ENCODE measurements around the gene ATG14.

Gene ATG14

DNA sequence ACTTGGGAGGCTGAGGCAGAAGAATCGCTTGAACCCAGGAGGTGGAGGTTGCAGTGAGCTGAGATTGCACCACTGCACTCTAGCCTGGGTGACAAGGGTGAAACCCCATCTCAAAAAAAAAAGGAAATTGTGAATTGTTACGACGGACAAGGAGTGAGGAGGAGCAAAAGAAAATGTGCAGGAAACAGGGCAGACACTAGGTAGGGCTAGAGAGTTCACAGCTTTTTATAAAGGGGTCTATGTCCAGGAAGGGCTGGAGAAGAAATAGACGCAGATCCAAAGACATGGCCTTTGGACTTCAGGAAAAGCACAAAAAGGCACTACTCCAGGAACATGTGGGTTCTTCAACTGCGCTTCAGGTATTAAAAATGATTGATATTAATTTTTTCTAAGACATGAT is 34.4 kb downstream of the ATG14 start:
- in situ Hi-C loops (cut with HindIII; ENCODE audit: low sequenced_read_pairs) = no loop called here
- TF ChIP-seq, protein P1, sequence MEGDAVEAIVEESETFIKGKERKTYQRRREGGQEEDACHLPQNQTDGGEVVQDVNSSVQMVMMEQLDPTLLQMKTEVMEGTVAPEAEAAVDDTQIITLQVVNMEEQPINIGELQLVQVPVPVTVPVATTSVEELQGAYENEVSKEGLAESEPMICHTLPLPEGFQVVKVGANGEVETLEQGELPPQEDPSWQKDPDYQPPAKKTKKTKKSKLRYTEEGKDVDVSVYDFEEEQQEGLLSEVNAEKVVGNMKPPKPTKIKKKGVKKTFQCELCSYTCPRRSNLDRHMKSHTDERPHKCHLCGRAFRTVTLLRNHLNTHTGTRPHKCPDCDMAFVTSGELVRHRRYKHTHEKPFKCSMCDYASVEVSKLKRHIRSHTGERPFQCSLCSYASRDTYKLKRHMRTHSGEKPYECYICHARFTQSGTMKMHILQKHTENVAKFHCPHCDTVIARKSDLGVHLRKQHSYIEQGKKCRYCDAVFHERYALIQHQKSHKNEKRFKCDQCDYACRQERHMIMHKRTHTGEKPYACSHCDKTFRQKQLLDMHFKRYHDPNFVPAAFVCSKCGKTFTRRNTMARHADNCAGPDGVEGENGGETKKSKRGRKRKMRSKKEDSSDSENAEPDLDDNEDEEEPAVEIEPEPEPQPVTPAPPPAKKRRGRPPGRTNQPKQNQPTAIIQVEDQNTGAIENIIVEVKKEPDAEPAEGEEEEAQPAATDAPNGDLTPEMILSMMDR (IDR thresholded peaks at IDR 0.05; ENCODE audit: low read depth, low read length, missing control alignments) = no peak
- no peak for DNase-seq (ENCODE audit: low read depth)
- no peak overlapping the region for H3K4me3 ChIP-seq (ENCODE audit: low read depth, low read length)

DNA sequence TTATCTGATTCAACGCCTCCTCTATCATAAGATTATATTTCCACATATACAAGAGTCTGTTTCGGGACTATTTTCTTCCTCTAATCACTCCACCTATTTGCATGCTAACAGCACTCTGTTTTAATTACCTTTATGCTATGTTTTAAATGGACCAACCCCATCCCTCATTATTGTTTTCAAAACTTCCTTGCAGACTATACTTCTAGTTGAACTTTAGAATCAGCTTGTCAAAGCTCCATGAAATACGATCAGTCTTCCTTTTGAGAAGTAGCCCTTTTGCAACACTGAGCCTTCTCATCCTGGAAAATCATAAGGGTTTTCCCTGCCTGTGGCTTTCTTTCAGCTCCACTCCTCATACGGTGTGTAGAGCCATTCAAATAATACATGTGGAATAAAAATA is 36.9 kb downstream of the ATG14 start:
- in situ Hi-C loops (cut with HindIII; ENCODE audit: low sequenced_read_pairs) = no loop called here
- TF ChIP-seq, protein P1 (IDR thresholded peaks at IDR 0.05; ENCODE audit: low read depth, low read length, missing control alignments) = no peak
- no peak for DNase-seq (ENCODE audit: low read depth)
- H3K4me3 ChIP-seq (ENCODE audit: low read depth, low read length) = no peak overlapping the region

DNA sequence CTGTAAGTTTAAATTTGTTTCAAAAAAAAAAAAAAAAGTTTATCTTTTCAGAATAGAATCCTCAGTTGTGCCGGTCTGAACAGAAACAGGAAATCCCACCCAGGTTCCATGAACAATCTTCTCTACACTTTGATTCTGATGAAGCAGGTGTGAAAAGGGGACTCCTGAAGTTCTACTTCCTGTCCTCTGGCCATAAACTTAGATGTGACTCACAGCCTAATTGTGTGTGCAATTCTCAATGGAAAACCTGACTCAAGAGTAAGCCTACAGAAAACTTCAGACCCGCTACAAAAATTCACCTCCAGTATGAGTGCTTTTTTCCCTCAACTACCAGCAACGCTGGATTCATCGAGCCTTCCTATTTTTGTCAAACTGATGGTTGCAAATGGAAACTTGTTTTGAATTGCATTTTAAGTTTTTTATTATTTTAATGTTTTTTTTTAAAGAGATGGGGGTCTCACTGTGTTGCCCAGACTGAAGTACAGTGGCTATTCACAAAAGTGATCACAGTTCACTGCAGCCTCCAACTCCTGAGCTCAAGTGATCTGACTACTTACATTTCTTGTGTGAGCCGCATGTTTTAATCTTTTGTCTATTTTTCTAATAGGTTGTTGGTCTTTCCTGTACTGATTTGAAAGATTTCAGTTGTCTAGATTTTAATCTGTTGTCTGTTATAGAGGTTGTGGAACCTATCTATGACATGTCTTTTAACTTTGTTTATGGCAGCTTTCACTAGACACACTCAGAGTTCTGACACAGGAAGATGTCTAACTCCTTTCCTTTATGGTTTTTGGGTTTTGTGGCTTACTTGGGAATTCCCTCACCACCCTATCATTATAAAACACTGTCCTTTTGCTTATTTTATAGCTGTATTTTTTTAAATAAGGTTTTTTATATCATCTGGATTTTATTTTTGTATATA is 37.6 kb downstream of the ATG14 start:
- H3K4me3 ChIP-seq (ENCODE audit: low read depth, low read length) = no peak overlapping the region
- in situ Hi-C loops (cut with HindIII; ENCODE audit: low sequenced_read_pairs) = no loop called here
- peak; percentile 8 for DNase-seq (ENCODE audit: low read depth)
- TF ChIP-seq, protein P1 (IDR thresholded peaks at IDR 0.05; ENCODE audit: low read depth, low read length, missing control alignments) = no peak

DNA sequence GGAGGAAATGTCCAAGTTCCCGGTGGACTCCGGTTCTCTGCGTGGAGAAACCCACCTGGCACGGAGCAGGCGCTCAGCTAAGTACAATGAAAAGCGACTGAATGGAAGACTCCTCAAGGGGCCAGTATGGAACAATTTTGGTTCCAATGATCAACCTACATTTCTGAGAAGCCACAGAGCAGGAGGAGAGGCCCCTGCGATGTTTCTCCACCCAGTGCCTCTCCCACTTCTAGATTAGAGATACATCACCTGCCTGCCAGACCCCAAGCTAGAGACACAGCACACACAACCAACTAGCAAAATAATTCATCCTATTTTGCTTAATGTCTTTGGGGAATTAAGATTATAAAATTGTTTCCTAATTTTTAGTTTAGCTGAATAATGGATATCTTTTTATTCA is 38.8 kb downstream of the ATG14 start:
- in situ Hi-C loops (cut with HindIII; ENCODE audit: low sequenced_read_pairs) = no loop called here
- TF ChIP-seq, protein P1 (IDR thresholded peaks at IDR 0.05; ENCODE audit: low read depth, low read length, missing control alignments) = no peak
- H3K4me3 ChIP-seq (ENCODE audit: low read depth, low read length) = no peak overlapping the region
- DNase-seq (ENCODE audit: low read depth) = no peak

DNA sequence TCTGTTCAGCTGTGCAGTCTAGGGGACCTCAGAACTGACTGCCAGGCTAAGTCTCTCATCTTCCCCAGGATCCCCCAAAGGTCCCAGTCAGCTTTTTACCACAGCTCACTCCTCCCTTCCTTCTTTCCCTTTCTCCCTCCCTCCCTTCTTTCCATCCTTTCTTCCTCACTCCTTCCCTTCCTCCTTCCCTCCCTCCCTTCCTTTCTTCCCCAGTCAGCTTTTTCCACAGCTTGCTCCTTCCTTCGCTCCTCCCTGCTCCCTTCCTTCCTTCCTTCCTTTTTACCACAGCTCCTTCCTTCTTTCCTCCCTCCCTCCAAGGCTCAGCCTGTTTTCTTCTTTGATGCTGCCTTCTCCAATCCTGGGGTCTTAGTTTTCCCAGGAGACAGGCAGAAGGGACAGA is 39.2 kb downstream of the ATG14 start:
- TF ChIP-seq, protein P1 (IDR thresholded peaks at IDR 0.05; ENCODE audit: low read depth, low read length, missing control alignments) = no peak
- H3K4me3 ChIP-seq (ENCODE audit: low read depth, low read length) = no peak overlapping the region
- in situ Hi-C loops (cut with HindIII; ENCODE audit: low sequenced_read_pairs) = no loop called here
- DNase-seq (ENCODE audit: low read depth) = no peak

DNA sequence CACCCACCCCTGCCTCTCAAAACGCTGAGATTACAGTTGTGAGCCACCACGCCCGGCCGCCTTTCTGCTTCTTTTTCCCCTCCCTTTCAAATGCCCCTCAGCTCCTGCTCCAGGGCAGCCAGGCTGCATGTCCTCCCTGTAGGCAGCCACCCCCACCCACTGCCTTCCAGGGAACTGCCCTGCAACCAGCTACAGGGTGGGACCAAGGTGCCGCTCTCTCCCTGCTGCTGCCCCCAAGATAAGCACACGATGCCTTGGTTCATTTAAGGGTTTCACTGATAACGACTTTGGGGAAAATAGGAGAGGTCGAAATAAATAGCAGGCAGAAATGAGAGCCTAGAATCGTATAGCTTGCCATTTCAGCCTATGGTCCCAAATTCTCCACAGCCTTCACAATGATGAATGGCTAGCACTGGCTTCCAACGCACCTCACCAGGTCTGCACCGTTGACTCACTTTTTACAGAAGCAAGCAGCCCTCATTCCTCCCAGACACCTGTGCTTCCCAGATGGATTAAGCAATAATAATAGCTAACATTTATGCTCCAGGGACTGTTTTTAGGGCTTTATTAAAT is 40.7 kb downstream of the ATG14 start:
- no peak overlapping the region for H3K4me3 ChIP-seq (ENCODE audit: low read depth, low read length)
- in situ Hi-C loops (cut with HindIII; ENCODE audit: low sequenced_read_pairs) = no loop called here
- TF ChIP-seq, protein P1 (IDR thresholded peaks at IDR 0.05; ENCODE audit: low read depth, low read length, missing control alignments) = no peak
- DNase-seq (ENCODE audit: low read depth) = no peak
